Neutrophil (primary cell): ENCODE results near the gene SEMA4C.
A peak's percentile ranks its signal among the peaks of the same experiment; 100 is the strongest.

Experiments
- H3K27ac ChIP-seq: fragments of 200-600 bp; sonication (generic); 2 replicates; pipeline ENCODE4 v1.5.1; 2016; ENCODE audit warnings: mild to moderate bottlenecking, moderate library complexity
- H3K27me3 ChIP-seq: fragments of 200-600 bp; sonication (generic); 2 replicates; pipeline ENCODE4 v1.6.0; 2016; ENCODE audit warnings: mild to moderate bottlenecking
- H3K36me3 ChIP-seq: fragments of 200-600 bp; sonication (generic); 2 replicates; pipeline ENCODE4 v1.5.1; 2017
- H3K4me1 ChIP-seq, 2 experiments: fragments of 200-600 bp in 1 of 2; sonication (generic) in 1 of 2; 1 replicate in 1 of 2; 2 replicates in 1 of 2; pipeline versions ENCODE4 v1.5.1 to v1.6.1; 2013 to 2016; ENCODE audit warnings: low read depth in 1 of 2, low read length in 1 of 2, mild to moderate bottlenecking in 1 of 2, moderate library complexity in 1 of 2; ENCODE audit not compliant: control insufficient read depth in 1 of 2, insufficient read depth in 1 of 2
- H3K4me3 ChIP-seq, 2 experiments: fragments of 200-600 bp in 1 of 2; sonication (generic) in 1 of 2; 1 replicate in 1 of 2; 2 replicates in 1 of 2; pipeline ENCODE4 v1.5.1; 2013 to 2016; ENCODE audit warnings: low read depth in 1 of 2, low read length in 1 of 2, mild to moderate bottlenecking in 1 of 2, moderate library complexity in 1 of 2
- H3K9me3 ChIP-seq: fragments of 200-600 bp; sonication (generic); 2 replicates; pipeline ENCODE4 v1.5.1; 2016
- TF ChIP-seq, protein P1 (sequence below): fragments of 200-600 bp; sonication (generic); IDR thresholded peaks from 2 replicates; pipeline ENCODE4 v1.5.1; 2016; ENCODE audit warnings: antibody characterized with exemption

SEMA4C gene, protein sequence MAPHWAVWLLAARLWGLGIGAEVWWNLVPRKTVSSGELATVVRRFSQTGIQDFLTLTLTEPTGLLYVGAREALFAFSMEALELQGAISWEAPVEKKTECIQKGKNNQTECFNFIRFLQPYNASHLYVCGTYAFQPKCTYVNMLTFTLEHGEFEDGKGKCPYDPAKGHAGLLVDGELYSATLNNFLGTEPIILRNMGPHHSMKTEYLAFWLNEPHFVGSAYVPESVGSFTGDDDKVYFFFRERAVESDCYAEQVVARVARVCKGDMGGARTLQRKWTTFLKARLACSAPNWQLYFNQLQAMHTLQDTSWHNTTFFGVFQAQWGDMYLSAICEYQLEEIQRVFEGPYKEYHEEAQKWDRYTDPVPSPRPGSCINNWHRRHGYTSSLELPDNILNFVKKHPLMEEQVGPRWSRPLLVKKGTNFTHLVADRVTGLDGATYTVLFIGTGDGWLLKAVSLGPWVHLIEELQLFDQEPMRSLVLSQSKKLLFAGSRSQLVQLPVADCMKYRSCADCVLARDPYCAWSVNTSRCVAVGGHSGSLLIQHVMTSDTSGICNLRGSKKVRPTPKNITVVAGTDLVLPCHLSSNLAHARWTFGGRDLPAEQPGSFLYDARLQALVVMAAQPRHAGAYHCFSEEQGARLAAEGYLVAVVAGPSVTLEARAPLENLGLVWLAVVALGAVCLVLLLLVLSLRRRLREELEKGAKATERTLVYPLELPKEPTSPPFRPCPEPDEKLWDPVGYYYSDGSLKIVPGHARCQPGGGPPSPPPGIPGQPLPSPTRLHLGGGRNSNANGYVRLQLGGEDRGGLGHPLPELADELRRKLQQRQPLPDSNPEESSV

DNA sequence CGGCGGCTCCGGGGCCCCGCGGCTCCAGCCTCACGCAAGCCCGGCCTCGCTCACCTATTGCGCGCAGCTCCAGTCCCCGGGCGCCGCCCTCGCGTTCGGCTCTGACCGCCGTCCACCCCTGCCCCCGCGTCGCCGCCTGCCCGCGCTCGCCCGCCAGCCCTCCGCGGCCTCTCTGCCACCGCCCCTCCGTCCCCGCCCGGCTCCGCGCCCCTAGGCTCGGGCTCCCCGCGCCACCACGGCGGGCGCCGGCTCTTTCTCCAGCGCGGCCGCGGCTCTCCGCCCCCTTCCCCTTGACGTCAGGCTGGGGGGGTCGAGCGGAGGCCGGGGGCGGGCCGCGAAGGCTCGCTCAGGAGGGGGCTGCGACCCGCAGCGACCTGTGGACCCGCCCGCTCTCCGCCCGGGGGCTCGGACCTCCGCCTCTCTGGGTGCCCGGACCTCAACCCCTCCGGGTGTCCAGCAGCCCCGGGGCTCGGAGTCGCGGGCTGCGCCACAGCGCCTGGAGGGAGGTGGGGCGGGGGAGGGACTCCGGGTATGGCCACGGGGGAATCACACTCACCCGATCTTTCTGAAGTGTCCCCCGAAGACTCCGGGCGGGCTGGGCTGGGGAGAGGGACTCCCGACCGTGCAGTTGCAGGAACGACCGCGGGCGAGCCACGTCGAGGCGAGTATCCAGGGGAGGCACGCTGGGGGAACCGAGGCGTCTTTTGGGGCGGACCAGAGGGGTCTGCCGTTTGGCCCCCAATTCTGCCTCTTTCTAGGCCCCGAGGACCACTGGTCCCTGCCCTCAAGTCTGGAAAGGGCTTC is at the start of gene SEMA4C:
SEMA4C (minus strand) TSS at position 259 of the 804 bp plus-strand sequence. CDS start 2,194 bp downstream, outside the sequence.
- Histone ChIP-seq H3K27ac (no peak within 1 kb of the TSS), H3K36me3 (no peaks in the 10 kb centered on the region), H3K27me3 (peaks cover 100% of the 10 kb centered on the region), H3K9me3 (no peaks in the 10 kb centered on the region), H3K4me3 (peak within 1 kb of the TSS; percentile 63), H3K4me1 (peaks cover 43 to 45% of the 10 kb centered on the region in 2 experiments)
- TF ChIP-seq, protein P1, sequence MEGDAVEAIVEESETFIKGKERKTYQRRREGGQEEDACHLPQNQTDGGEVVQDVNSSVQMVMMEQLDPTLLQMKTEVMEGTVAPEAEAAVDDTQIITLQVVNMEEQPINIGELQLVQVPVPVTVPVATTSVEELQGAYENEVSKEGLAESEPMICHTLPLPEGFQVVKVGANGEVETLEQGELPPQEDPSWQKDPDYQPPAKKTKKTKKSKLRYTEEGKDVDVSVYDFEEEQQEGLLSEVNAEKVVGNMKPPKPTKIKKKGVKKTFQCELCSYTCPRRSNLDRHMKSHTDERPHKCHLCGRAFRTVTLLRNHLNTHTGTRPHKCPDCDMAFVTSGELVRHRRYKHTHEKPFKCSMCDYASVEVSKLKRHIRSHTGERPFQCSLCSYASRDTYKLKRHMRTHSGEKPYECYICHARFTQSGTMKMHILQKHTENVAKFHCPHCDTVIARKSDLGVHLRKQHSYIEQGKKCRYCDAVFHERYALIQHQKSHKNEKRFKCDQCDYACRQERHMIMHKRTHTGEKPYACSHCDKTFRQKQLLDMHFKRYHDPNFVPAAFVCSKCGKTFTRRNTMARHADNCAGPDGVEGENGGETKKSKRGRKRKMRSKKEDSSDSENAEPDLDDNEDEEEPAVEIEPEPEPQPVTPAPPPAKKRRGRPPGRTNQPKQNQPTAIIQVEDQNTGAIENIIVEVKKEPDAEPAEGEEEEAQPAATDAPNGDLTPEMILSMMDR = no peak

DNA sequence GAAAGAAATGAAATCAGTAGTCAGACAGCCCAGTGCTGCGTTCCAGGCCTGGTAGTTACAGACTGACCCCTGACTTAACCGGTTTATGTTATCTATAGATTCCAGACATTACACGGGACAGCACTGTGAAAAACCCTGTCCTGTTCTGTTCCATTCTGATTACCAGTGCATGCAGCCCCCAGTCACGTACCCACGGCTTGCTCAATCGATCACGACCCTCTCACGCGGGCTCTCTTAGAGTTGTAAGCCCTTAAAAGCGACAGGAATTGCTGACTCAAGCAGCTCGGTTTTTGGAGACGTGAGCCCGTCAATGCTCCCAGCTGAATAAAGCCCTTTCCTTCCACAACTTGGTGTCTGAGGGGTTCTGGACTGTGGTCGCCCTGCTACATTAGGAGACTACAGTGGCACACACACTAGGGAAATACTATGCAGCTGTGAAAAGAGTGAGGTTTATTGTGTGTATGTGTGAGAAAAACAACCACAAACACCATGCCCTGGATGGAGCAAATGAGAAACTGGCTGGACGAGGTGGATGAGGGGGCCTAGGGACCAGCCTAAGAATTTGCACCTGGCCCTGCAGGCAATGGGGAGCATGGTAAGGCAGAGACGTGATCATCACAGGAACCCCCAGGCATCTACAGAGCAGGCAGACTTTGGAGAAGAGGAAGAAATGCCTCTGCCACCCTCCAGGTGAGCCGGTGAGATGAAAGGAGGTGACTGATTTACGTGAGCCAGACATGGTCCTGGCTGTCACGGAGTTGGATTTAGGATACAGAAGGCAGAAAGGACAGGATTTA is 49.1 kb upstream of the SEMA4C start:
- Histone ChIP-seq H3K4me1 (no peaks in the 10 kb centered on the region), H3K27ac (no peak overlapping the region), H3K36me3 (no peaks in the 10 kb centered on the region), H3K4me3 (no peak overlapping the region), H3K27me3 (peaks cover 14% of the 10 kb centered on the region), H3K9me3 (no peaks in the 10 kb centered on the region)
- TF ChIP-seq, protein P1 = no peak

GRCh38 chr2:96918092-96918753 is 48.3 kb upstream of the SEMA4C start:
- TF ChIP-seq, protein P1 = no peak
- peaks cover 16% of the 10 kb centered on the region for H3K27me3 ChIP-seq
- no peaks in the 10 kb centered on the region for H3K4me1 ChIP-seq

DNA sequence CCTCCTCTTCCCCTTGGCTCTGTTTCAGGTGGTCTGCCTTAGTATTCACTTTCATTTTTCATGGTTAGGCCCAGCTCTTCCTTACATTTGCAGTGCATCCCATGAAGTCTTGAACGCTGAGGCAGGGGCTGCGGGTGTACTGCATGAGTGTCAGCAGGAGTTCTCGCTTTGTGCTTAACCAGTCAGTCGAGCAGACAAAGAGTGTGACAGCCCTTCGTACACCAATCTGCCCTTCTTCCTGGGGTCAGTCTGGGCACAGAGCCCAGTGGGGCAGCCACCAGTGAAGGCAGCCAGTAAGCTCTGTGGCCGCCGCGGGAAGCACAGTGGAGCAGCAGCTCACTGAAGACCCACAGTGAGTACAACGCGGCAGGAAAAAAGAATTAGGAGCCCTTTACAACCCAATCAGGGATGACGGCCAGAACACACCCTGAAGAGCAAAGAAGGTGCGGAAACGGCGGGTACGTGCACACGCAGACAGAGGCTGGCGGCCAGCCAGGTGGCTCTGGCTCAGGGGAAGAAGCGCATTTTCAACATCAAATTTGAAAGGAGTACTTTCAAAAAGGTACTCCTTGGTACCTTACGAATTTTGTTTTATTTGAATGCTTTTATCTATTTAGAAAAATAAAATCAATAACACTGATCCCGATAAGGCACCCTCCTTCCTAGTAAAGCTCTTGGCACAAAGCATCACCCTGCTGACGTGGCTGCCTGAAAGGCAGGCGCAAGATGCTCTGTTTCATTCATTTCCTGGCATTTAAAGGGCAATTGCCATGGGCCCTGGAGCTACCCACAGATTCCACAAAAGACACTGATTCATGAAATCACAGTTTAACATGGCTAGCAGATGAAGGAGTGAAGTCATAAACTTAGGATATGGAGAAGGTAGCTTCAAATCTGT is 47.0 kb upstream of the SEMA4C start:
- Histone ChIP-seq H3K4me3 (no peak overlapping the region), H3K36me3 (no peaks in the 10 kb centered on the region), H3K27me3 (peaks cover 27% of the 10 kb centered on the region), H3K27ac (no peak overlapping the region), H3K9me3 (no peaks in the 10 kb centered on the region), H3K4me1 (no peaks in the 10 kb centered on the region)
- TF ChIP-seq, protein P1 = no peak

More at GRCh38 chr2:96918092-96918753, 48.3 kb upstream of the SEMA4C start:
- Histone ChIP-seq H3K9me3 (no peaks in the 10 kb centered on the region), H3K36me3 (no peaks in the 10 kb centered on the region), H3K4me3 (no peak overlapping the region), H3K27ac (no peak overlapping the region)
